Measurements from ENCODE around the gene KCNIP3.

KCNIP3 gene

DNA sequence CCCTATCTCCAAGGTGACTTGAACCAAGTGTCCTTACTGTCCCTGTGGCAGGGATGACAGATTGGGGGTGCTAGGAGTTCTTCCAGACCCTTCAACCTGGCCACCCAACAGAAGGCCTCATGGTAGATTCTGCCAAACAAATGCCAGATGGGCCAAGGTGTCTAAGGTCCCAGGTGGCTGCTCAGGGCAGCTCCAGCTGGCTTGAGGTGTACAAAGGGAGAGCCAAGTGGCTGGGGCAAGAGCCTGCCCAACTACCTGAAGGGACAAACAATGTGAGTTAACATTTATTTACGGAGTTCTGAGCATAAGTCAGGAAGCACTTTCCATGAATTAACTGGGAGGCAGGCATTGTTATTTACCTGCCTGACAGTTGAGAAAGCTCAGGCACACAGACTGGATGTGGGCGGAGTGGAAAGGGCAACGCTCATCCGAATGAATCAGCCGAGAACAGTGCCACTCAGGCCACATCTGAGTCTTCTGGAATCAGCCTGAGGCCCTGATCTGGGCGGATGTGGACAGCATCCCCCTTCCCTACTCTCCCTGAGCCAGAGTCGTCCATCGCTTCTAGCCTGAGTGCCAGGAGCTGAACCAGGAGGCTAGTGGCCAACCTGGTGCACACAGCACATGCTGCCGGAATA lies 4.4 kb upstream of the KCNIP3 start:
- TF ChIP-seq, protein P1, sequence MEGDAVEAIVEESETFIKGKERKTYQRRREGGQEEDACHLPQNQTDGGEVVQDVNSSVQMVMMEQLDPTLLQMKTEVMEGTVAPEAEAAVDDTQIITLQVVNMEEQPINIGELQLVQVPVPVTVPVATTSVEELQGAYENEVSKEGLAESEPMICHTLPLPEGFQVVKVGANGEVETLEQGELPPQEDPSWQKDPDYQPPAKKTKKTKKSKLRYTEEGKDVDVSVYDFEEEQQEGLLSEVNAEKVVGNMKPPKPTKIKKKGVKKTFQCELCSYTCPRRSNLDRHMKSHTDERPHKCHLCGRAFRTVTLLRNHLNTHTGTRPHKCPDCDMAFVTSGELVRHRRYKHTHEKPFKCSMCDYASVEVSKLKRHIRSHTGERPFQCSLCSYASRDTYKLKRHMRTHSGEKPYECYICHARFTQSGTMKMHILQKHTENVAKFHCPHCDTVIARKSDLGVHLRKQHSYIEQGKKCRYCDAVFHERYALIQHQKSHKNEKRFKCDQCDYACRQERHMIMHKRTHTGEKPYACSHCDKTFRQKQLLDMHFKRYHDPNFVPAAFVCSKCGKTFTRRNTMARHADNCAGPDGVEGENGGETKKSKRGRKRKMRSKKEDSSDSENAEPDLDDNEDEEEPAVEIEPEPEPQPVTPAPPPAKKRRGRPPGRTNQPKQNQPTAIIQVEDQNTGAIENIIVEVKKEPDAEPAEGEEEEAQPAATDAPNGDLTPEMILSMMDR (IDR thresholded peaks at IDR 0.05; ENCODE audit: low read depth, low read length): no peak
- TF ChIP-seq EZH2phosphoT487 (IDR thresholded peaks at IDR 0.05; ENCODE audit: low read depth): no peak
- Histone ChIP-seq H3K9ac (ENCODE audit: low read length) (no peak overlapping the region), H3K4me1 (ENCODE audit: low read length) (no peaks in the 10 kb centered on the region), H3K36me3 (replicated peaks; ENCODE audit: low read depth, low read length) (no peaks in the 10 kb centered on the region), H3K27ac (ENCODE audit: low read length) (no peak overlapping the region), H3K27me3 (ENCODE audit: low read depth, low read length) (no peaks in the 10 kb centered on the region), H3K4me2 (ENCODE audit: low read length) (no peak overlapping the region), H3K9me3 (ENCODE audit: insufficient read depth, low read length) (0 out of 2 replicates have a peak, but pooled peaks cover 8% of the 10 kb centered on the region), H3K4me3 (ENCODE audit: low read length) (no peak overlapping the region), H2AFZ (ENCODE audit: low read depth, low read length) (no peak overlapping the region), H3K79me2 (ENCODE audit: low read length) (no peaks in the 10 kb centered on the region), H4K20me1 (ENCODE audit: insufficient read depth, low read length) (no peaks in the 10 kb centered on the region)

- H3K79me2 ChIP-seq (ENCODE audit: low read length): no peaks in the 10 kb centered on the region
- H3K9me3 ChIP-seq (ENCODE audit: insufficient read depth, low read length): 0 out of 2 replicates have a peak, but pooled peaks cover 8% of the 10 kb centered on the region
- no peak overlapping the region for H2AFZ ChIP-seq (ENCODE audit: low read depth, low read length)
- H3K27ac ChIP-seq (ENCODE audit: low read length): no peak overlapping the region
- H3K4me1 ChIP-seq (ENCODE audit: low read length): no peaks in the 10 kb centered on the region; the same call in 1 of the 2 replicates
- no peak overlapping the region for H3K4me2 ChIP-seq (ENCODE audit: low read length)
- TF ChIP-seq, protein P1 (IDR thresholded peaks at IDR 0.05; ENCODE audit: low read depth, low read length): no peak
- TF ChIP-seq EZH2phosphoT487 (IDR thresholded peaks at IDR 0.05; ENCODE audit: low read depth): no peak
- H3K4me3 ChIP-seq (ENCODE audit: low read length): no peak overlapping the region
- H4K20me1 ChIP-seq (ENCODE audit: insufficient read depth, low read length): no peaks in the 10 kb centered on the region
- no peaks in the 10 kb centered on the region for H3K27me3 ChIP-seq (ENCODE audit: low read depth, low read length)
- no peaks in the 10 kb centered on the region for H3K36me3 ChIP-seq (replicated peaks; ENCODE audit: low read depth, low read length)
- H3K9ac ChIP-seq (ENCODE audit: low read length): no peak overlapping the region
Measured at GRCh38 chr2:95294579-95295250, 2.4 kb upstream of the KCNIP3 start.

- no peaks in the 10 kb centered on the region for H3K79me2 ChIP-seq (ENCODE audit: low read length)
- H4K20me1 ChIP-seq (ENCODE audit: insufficient read depth, low read length): no peaks in the 10 kb centered on the region
- no peak overlapping the region for H3K4me3 ChIP-seq (ENCODE audit: low read length)
- no peak overlapping the region for H3K27ac ChIP-seq (ENCODE audit: low read length)
- no peaks in the 10 kb centered on the region for H3K36me3 ChIP-seq (replicated peaks; ENCODE audit: low read depth, low read length)
- peaks cover 6% of the 10 kb centered on the region for H3K4me1 ChIP-seq (ENCODE audit: low read length)
- H3K9ac ChIP-seq (ENCODE audit: low read length): no peak overlapping the region
- H3K4me2 ChIP-seq (ENCODE audit: low read length): no peak overlapping the region
- H3K27me3 ChIP-seq (ENCODE audit: low read depth, low read length): no peaks in the 10 kb centered on the region
- H3K9me3 ChIP-seq (ENCODE audit: insufficient read depth, low read length): 0 out of 2 replicates have a peak, but pooled peaks cover 8% of the 10 kb centered on the region
- no peak overlapping the region for H2AFZ ChIP-seq (ENCODE audit: low read depth, low read length)
- TF ChIP-seq, protein P1 (IDR thresholded peaks at IDR 0.05; ENCODE audit: low read depth, low read length): no peak
- no peak for TF ChIP-seq EZH2phosphoT487 (IDR thresholded peaks at IDR 0.05; ENCODE audit: low read depth)
Measured at GRCh38 chr2:95295376-95295775, 1.8 kb upstream of the KCNIP3 start.

DNA sequence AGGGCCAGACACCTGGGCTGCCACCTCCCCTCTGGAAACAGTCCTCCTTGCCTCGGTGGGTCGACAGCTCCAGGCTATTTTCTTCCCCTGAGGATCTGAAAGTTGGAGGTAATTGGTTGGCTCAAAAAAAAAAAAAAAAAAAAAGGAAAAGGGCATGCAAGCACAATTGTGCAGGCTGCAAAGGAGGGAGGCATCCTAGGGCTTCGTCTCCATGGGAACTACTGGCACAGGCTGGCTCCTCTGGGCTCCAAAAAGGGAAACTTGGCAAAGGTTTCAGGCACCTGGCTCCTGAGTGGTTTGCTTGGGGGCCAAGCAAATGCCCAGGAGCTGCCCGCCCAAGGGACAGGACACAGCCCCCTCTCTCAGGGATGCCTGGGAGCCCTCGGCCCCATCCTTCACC lies 1.1 kb upstream of the KCNIP3 start:
- Histone ChIP-seq H3K27me3 (ENCODE audit: low read depth, low read length) (no peaks in the 10 kb centered on the region), H3K36me3 (replicated peaks; ENCODE audit: low read depth, low read length) (no peaks in the 10 kb centered on the region), H3K4me3 (ENCODE audit: low read length) (no peak overlapping the region), H3K9me3 (ENCODE audit: insufficient read depth, low read length) (0 out of 2 replicates have a peak, but pooled peaks cover 5% of the 10 kb centered on the region), H2AFZ (ENCODE audit: low read depth, low read length) (no peak overlapping the region), H3K4me2 (ENCODE audit: low read length) (no peak overlapping the region), H3K4me1 (ENCODE audit: low read length) (peaks cover 13% of the 10 kb centered on the region), H3K9ac (ENCODE audit: low read length) (no peak overlapping the region), H3K27ac (ENCODE audit: low read length) (no peak overlapping the region), H4K20me1 (ENCODE audit: insufficient read depth, low read length) (no peaks in the 10 kb centered on the region), H3K79me2 (ENCODE audit: low read length) (no peaks in the 10 kb centered on the region)
- TF ChIP-seq, protein P1 (IDR thresholded peaks at IDR 0.05; ENCODE audit: low read depth, low read length): no peak
- no peak for TF ChIP-seq EZH2phosphoT487 (IDR thresholded peaks at IDR 0.05; ENCODE audit: low read depth)
